HL-60 (cell line): ENCODE data around the gene HELZ.

Source experiments
- POLR2AphosphoS5 ChIP-seq: IDR thresholded peaks from 2 replicates; pipeline ENCODE4 v1.6.1; 2012; ENCODE audit warnings: low read depth
- TF ChIP-seq, protein P1 (sequence below): IDR thresholded peaks from one replicate; pipeline ENCODE4 v1.5.1; 2011; ENCODE audit warnings: low read length, control low read depth, inconsistent platforms; ENCODE audit not compliant: insufficient read depth

DNA sequence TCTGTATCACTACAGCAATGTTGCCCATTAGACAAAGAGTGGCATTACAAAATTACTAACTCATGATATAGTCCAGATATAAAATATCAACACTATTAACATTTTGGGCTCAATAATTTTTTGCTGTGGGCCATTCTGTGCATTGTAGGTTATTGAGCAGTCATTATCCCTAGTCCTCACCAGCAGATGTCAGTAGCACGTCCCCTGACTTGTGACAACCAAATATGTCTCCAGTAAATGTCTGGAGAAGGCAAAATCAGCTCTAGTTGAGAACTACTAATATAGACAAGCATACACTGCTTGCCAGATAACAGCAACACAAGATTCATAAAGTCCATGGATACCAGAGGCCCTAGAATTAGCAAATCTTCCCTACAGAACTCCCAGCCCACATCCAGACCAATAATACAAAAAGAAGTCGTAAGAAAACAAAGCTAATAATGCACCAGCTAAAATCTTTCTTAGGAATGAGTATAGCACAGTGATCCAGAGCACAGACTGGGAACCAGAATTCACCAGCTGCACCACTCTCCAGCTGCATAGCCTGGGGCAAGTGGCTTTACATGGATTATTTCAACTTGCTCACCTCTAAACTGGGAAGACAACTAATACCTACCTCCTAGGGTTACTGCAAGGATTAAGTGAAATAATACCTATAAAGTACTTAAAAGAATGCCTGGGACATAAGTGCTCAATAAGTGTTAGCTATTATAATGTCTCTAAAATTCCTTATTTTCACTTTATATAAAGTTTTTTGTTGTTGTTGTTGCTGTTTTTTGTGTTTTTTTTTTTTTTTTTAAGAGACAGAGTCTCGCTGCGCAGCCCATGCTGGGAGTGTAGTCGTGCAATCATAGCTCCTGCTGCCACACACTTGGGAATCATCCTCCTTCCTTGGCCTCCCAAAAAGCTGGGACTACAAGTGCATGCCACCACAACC lies 23.7 kb downstream of the HELZ start:
- TF ChIP-seq, protein P1, sequence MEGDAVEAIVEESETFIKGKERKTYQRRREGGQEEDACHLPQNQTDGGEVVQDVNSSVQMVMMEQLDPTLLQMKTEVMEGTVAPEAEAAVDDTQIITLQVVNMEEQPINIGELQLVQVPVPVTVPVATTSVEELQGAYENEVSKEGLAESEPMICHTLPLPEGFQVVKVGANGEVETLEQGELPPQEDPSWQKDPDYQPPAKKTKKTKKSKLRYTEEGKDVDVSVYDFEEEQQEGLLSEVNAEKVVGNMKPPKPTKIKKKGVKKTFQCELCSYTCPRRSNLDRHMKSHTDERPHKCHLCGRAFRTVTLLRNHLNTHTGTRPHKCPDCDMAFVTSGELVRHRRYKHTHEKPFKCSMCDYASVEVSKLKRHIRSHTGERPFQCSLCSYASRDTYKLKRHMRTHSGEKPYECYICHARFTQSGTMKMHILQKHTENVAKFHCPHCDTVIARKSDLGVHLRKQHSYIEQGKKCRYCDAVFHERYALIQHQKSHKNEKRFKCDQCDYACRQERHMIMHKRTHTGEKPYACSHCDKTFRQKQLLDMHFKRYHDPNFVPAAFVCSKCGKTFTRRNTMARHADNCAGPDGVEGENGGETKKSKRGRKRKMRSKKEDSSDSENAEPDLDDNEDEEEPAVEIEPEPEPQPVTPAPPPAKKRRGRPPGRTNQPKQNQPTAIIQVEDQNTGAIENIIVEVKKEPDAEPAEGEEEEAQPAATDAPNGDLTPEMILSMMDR, result peak; percentile 57
- no peak for TF ChIP-seq POLR2AphosphoS5
